HG03442 (cell line): ENCODE data around the gene MRTFA.
"Not testable (repeated sequence)": the region's sequence is repeated elsewhere in the genome, so short reads cannot be mapped to it uniquely, and the experiment has no call there.

Source experiments
- ATAC-seq: cut with Tn5 transposase; IDR thresholded peaks from one replicate; pipeline ENCODE4 v1.9.1; 2021; ENCODE audit warnings: mild to moderate bottlenecking, moderate library complexity; ENCODE audit not compliant: unreplicated experiment

MRTFA gene

GRCh38 chr22:40560994-40561515 lies 75.5 kb downstream of the MRTFA start:
- ATAC-seq, result no peak

- no peak for ATAC-seq
These were observed 76.0 kb downstream of the MRTFA start for GRCh38 chr22:40560551-40560950.

- no peak for ATAC-seq
These were observed 78.5 kb downstream of the MRTFA start for GRCh38 chr22:40557972-40558371.

GRCh38 chr22:40556641-40557040 lies 79.9 kb downstream of the MRTFA start:
- ATAC-seq, result no peak

GRCh38 chr22:40554023-40554422 lies 82.5 kb downstream of the MRTFA start:
- ATAC-seq, result not testable (repeated sequence)

GRCh38 chr22:40553014-40553554 lies 83.4 kb downstream of the MRTFA start:
- ATAC-seq, result no peak

- ATAC-seq, result no peak
These were observed 84.4 kb downstream of the MRTFA start for GRCh38 chr22:40552070-40552469.

GRCh38 chr22:40547729-40548143 lies 88.8 kb downstream of the MRTFA start:
- no peak for ATAC-seq

- no peak for ATAC-seq
These were observed 91.8 kb downstream of the MRTFA start for GRCh38 chr22:40544758-40545157.

GRCh38 chr22:40542821-40543540 lies 93.5 kb downstream of the MRTFA start:
- ATAC-seq, result no peak

- ATAC-seq, result no peak
These were observed 95.2 kb downstream of the MRTFA start for GRCh38 chr22:40541300-40541699.

GRCh38 chr22:40540265-40540664 lies 96.3 kb downstream of the MRTFA start:
- no peak for ATAC-seq

- ATAC-seq, result not testable (repeated sequence)
These were observed 100.4 kb downstream of the MRTFA start for GRCh38 chr22:40536149-40536548.

- ATAC-seq, result no peak
These were observed 100.9 kb downstream of the MRTFA start for GRCh38 chr22:40535642-40536041.

- no peak for ATAC-seq
These were observed 101.4 kb downstream of the MRTFA start for GRCh38 chr22:40535189-40535512.

- ATAC-seq, result no peak
These were observed 101.9 kb downstream of the MRTFA start for GRCh38 chr22:40534379-40535188.

- ATAC-seq, result peak; percentile 56
These were observed 102.7 kb downstream of the MRTFA start for GRCh38 chr22:40533712-40534378.

GRCh38 chr22:40531951-40532900 lies 104.3 kb downstream of the MRTFA start:
- no peak for ATAC-seq

GRCh38 chr22:40530391-40530790 lies 106.1 kb downstream of the MRTFA start:
- not testable (repeated sequence) for ATAC-seq

- ATAC-seq, result no peak
These were observed 106.7 kb downstream of the MRTFA start for GRCh38 chr22:40529821-40530220.
